HTERT RPE-1 (cell line): Measurements from ENCODE around the gene ABCC4.

Experiments used
- in situ Hi-C: fragments of 300-500 bp; cut with MboI; formaldehyde crosslinking; loops from 4 replicates; pipeline ENCODE4 v1.14.3; 2020; ENCODE audit warnings: low sequenced_read_pairs

ABCC4 gene

GRCh38 chr13:95123726-95124125 lies 177.5 kb downstream of the ABCC4 start:
- in situ Hi-C loops: no loop called here

- in situ Hi-C loops: no loop called here
Observed at GRCh38 chr13:95122063-95122462, 179.2 kb downstream of the ABCC4 start.

GRCh38 chr13:95121516-95121915 lies 179.7 kb downstream of the ABCC4 start:
- in situ Hi-C loops: no loop called here

GRCh38 chr13:95120650-95121049 lies 180.6 kb downstream of the ABCC4 start:
- in situ Hi-C loops: no loop called here

GRCh38 chr13:95118541-95119324 lies 182.5 kb downstream of the ABCC4 start:
- in situ Hi-C loops: no loop called here

- in situ Hi-C loops: no loop called here
Observed at GRCh38 chr13:95117092-95117491, 184.2 kb downstream of the ABCC4 start.

- in situ Hi-C loops: no loop called here
Observed at GRCh38 chr13:95115525-95115924, 185.7 kb downstream of the ABCC4 start.

- in situ Hi-C loops: no loop called here
Observed at GRCh38 chr13:95113601-95114000, 187.7 kb downstream of the ABCC4 start.

GRCh38 chr13:95112883-95113282 lies 188.4 kb downstream of the ABCC4 start:
- in situ Hi-C loops: no loop called here

- in situ Hi-C loops: no loop called here
Observed at GRCh38 chr13:95111608-95112007, 189.6 kb downstream of the ABCC4 start.

- in situ Hi-C loops: no loop called here
Observed at GRCh38 chr13:95106562-95106961, 194.7 kb downstream of the ABCC4 start.

- in situ Hi-C loops: no loop called here
Observed at GRCh38 chr13:95100525-95101433, 200.5 kb downstream of the ABCC4 start.

GRCh38 chr13:95099541-95099940 lies 201.7 kb downstream of the ABCC4 start:
- in situ Hi-C loops: no loop called here

- in situ Hi-C loops: no loop called here
Observed at GRCh38 chr13:95098916-95099315, 202.3 kb downstream of the ABCC4 start.

- in situ Hi-C loops: no loop called here
Observed at GRCh38 chr13:95091755-95092154, 209.5 kb downstream of the ABCC4 start.

GRCh38 chr13:95087746-95088305 lies 213.4 kb downstream of the ABCC4 start:
- in situ Hi-C loops: no loop called here

- in situ Hi-C loops: no loop called here
Observed at GRCh38 chr13:95086761-95087160, 214.5 kb downstream of the ABCC4 start.

- in situ Hi-C loops: no loop called here
Observed at GRCh38 chr13:95083758-95084157, 217.5 kb downstream of the ABCC4 start.

GRCh38 chr13:95083066-95083465 lies 218.2 kb downstream of the ABCC4 start:
- in situ Hi-C loops: no loop called here

- in situ Hi-C loops: no loop called here
Observed at GRCh38 chr13:95075506-95075905, 225.7 kb downstream of the ABCC4 start.

- in situ Hi-C loops: no loop called here
Observed at GRCh38 chr13:95074820-95075219, 226.4 kb downstream of the ABCC4 start.
